NB4 (cell line): ENCODE data around the gene EHMT1.

Experiments
- CTCF ChIP-seq: IDR thresholded peaks from one replicate; pipeline ENCODE4 v1.5.1; 2012; ENCODE audit warnings: low read depth, low read length
- POLR2A ChIP-seq: IDR thresholded peaks from 2 replicates; pipeline ENCODE4 v1.6.1; 2011; ENCODE audit warnings: mild to moderate bottlenecking; ENCODE audit not compliant: insufficient read length; ENCODE audit errors: extremely low read depth

- TF ChIP-seq POLR2A (no peak), CTCF (no peak)
Measured at GRCh38 chr9:137603879-137604278, 14.9 kb upstream of the EHMT1 start.
